ENCODE results near the gene SLC7A9.
"Not testable (repeated sequence)": the region's sequence is repeated elsewhere in the genome, so short reads cannot be mapped to it uniquely, and the experiment has no call there.

SLC7A9 gene

DNA sequence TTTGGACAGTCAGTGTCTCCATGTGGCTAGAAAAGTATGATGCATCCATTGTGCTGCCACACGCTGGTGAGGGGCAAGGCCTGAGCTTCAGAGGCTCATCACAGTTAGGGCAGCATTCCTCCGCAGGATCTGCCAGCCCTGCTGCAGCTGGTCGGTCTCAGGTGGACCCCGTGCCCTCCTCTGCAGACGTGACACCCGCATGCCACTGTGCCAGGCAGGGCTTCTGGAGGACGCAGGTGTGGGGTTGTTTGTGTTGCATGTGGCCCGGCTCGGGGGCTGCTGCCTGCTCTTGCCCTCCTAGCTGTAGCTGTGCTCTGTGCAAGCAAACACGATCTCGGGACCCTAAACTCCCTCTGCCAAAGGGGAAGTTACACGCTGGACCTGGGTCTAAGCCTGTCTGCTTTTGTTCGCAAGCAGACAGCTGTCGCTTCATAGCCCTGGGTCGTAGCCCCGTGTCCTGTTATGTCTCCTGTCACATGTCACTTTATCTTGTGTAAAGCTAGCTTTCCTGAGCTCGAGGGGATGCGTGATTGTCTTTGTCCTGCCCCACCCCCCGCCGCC, 45.3 kb downstream of the SLC7A9 start:
- no peak for DNase-seq

DNA sequence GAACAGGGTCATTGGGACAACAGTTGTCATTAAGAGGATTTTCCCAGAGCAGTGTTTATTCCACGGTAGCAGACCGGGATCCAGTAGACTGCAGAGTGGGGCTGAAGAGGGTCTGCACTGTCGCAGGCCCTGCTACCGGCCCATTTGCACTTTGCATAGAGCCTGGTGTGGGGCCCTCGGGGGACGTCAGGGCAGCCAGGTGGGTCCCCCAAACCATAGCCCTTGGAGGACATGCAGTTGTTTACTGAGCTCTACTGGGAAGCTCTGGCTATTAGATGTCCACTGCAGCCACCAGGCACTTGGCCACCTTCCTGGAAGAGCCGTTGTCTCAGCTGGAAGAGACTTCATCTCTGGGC, 45.8 kb downstream of the SLC7A9 start:
- no peak for DNase-seq

GRCh38 chr19:32822916-32823746, 46.4 kb downstream of the SLC7A9 start:
- no peak for DNase-seq

GRCh38 chr19:32819419-32820400, 49.9 kb downstream of the SLC7A9 start:
- DNase-seq, result no peak

- no peak for DNase-seq
Measured at GRCh38 chr19:32818536-32818935, 51.0 kb downstream of the SLC7A9 start.

GRCh38 chr19:32817569-32818476, 51.7 kb downstream of the SLC7A9 start:
- no peak for DNase-seq

- no peak for DNase-seq
Measured at GRCh38 chr19:32816555-32817099, 52.9 kb downstream of the SLC7A9 start.

DNA sequence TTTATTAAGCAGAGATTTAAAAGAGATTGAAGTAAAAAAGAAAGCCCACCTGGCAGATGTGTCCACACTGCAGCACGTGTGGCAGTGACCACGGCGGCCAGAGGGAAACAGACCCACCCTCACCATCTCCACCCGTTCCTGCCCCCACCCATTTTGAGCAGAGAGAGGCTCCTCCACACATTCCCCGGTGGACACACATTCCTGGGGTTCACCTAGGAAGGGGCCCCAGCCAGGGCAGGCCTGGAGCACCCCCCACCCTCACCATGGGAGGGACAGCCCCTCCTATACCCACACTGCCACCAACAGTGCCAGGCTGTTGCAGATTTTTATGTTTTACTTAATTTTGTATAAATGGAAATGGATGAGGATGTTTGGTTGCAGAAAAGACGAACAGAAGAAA, 54.9 kb downstream of the SLC7A9 start:
- DNase-seq, result no peak

GRCh38 chr19:32813862-32814425, 55.6 kb downstream of the SLC7A9 start:
- no peak for DNase-seq

DNA sequence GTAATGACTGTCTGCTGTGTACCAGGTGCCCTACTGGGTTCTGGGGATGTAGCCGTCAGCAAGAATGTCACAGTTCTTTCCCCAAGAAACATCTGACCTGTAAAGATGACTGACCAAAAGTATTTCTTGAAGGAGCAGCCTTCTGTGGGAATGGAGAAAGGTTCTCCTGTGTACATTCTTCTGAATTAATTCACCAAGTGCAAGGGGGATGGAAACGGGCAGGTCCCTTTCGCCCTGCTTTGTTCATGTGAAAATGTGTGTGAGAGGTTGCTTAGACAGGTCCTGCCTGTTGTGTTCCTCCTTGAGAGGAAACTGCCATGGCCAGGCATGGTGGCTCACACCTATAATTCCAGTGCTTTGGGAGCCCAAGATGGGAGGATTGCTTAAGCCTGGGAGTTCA, 57.0 kb downstream of the SLC7A9 start:
- DNase-seq, result no peak

DNA sequence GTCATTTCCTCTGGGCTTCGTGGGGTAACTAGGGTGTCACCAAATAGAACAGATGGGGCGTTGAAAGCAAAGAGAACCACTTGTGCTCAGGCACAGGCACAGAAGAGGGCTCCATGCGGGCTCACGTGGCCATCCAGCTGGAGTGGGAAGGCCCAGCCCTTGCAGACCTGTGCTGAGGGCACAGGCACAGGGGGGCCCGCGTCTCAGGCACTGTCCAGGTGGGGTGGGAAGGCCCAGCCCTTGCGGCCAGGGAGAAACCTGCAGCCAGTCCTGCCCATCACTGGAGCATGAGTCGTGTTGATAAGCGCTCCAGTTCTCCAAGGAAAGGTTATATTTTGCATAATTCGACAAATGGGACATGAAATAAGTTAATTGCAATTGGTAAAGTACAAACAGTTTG, 57.5 kb downstream of the SLC7A9 start:
- no peak for DNase-seq

- DNase-seq, result no peak
Measured at GRCh38 chr19:32811151-32811550, 58.4 kb downstream of the SLC7A9 start.

- DNase-seq, result no peak
Measured at GRCh38 chr19:32810452-32810851, 59.1 kb downstream of the SLC7A9 start.

GRCh38 chr19:32809754-32810153, 59.8 kb downstream of the SLC7A9 start:
- no peak for DNase-seq

DNA sequence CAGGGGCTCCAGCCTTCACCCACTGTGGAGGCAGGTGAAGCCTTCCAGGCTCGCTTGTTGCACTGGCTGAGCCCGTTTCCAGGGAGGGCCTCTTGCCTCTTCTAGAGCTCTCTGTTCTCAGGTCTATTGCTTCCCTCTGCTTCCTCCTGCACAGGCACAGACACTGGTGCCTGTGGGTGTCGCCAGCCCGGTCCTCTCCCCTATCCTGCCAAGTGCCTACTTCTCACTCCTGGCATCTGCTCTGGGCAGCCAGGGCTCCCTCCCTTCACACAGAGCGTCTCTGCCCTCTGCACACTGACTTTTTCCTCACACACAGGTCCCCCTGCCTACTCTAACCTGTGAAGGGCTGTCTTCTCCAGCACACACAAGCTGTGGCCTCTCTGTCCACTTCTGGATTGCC, 60.3 kb downstream of the SLC7A9 start:
- DNase-seq, result no peak

GRCh38 chr19:32808236-32808635, 61.3 kb downstream of the SLC7A9 start:
- DNase-seq, result no peak

GRCh38 chr19:32802840-32803239, 66.7 kb downstream of the SLC7A9 start:
- DNase-seq, result no peak

GRCh38 chr19:32800754-32801153, 68.8 kb downstream of the SLC7A9 start:
- no peak for DNase-seq

GRCh38 chr19:32800191-32800590, 69.4 kb downstream of the SLC7A9 start:
- no peak for DNase-seq

DNA sequence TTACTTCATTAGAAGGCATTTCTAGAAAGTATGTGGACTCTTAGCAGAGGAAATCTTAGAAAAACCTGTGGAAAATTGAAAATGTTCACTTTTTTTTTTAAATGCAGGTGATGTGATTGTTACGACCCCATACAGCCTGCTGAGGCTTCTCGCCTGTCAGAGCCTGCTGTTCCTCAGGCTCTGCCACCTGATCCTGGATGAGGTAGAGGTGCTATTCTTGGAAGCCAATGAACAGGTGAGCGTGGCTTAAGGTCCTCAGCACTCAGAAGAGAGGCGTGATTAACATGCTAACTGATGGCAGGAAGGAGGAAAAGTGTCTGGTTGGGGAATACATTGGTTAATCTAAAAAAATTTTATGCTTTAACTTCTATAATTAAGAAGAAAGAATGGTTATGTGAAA, 71.4 kb downstream of the SLC7A9 start:
- no peak for DNase-seq

DNA sequence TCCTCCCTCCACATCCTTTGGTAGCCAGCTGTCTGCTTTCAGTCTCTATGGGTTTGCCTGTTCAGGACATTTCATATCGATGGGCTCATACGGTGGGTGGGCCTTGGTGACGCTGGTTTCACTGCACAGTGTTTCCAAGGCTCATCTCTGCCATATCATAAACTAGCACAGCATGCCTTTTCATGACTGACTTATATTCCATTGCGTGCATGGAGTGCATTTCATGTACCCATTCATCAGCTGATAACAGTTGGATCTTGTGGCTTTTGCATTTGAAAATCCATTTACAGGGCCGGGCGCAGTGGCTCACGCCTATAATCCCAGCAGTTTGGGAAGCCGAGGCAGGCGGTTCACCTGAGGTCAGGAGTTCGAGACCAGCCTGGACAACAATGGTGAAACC, 80.1 kb downstream of the SLC7A9 start:
- no peak for DNase-seq

- DNase-seq, result not testable (repeated sequence)
Measured at GRCh38 chr19:32787895-32788294, 81.7 kb downstream of the SLC7A9 start.
